ENCODE results near the gene APH1A.
"Not testable (repeated sequence)": the region's sequence is repeated elsewhere in the genome, so short reads cannot be mapped to it uniquely, and the experiment has no call there.

The APH1A gene

DNA sequence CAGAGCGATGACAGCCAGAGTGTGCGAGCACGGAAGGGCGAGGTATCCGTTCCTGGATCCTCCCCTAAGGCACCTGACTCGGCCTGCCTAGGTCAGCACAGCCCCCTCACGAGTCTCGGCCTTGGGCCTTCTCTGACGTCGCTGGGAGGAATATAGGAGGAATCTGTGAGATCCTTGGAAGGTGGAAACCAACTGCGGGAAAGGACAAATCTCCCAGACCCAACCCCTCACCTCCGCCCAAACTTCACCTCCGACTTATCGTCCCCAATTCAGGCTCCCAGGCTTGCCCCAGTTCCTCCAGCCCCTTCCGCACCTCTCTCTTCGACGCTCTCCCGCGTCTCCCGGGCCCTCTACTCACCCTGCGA is 494 bp downstream of the APH1A start:
- peak in 1 of 2 donors; percentile 5 for DNase-seq (ENCODE audit: low read depth in 2 of 2)

DNA sequence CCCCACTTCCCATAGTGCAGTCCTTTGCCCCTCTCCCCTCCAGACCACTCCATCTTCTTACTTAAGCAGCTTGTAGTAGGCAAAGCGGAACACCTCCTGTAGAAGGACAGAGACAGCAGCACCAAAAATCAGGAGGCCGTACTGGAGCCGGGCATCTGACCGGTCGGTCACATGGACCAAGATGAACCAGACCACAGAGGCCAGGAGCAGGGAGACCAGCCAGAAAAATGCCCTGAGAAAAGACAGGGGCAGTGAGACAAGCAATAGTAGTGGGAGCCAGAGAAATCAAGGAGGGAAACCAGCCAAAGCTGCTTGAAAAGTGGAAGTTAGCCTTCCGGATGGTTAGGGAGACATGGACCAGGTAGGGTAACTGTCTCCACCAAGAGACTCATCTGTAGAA is 920 bp downstream of the APH1A start:
- no peak for DNase-seq (ENCODE audit: low read depth in 2 of 2)

DNA sequence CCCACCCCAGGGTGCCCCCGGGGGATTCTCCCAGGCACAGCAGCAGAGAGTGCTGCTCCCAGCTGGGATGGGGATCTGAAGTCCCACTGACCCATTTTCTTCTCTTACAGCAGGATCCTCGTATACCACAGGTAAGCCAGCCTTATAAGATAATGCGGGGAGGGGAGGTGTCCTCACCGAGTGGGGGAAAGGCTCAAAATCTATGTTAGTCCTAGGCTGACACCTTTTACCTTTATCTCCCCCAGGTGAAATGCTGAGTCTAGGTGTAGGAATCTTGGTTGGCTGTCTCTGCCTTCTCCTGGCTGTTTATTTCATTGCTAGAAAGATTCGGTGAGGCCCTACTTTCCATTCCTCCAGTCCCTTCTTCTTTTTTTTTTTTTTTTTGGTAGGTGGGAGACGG is 5.3 kb downstream of the APH1A start:
- no peak for DNase-seq (ENCODE audit: low read depth in 2 of 2)

DNA sequence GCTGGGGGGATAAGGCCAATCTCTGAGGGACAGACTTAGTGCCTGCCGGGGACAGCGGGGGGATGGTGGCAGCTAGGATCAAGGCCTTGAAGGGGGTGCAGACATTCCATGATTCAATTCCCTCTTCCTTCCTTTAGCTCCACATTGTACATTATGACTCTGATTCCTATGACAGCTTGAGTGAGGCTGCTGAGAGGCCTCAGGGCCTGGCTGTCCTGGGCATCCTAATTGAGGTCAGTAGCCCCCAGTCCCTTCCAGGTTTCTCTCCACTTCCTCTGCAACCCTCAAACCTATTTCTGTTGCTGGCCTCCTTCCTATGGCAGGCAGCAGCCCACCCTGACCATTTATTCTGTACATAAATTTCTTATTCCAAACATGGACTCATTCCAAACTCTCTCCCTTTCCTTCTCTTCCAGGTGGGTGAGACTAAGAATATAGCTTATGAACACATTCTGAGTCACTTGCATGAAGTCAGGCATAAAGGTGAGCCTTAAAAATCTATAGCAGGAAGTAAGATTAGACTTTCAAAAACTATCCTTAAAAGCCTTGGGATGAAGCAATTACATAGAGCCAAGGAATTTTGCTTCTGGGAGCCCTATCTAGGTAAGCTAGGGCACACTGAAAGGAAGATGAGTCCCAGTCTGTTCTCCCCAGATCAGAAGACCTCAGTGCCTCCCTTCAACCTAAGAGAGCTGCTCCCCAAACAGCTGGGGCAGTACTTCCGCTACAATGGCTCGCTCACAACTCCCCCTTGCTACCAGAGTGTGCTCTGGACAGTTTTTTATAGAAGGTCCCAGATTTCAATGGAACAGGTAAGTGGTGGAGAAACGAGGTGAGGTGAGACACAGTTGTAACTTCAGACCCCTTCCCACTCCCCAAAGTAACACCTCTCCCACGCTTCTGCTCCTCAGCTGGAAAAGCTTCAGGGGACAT is 6.2 kb downstream of the APH1A start:
- no peak for DNase-seq (ENCODE audit: low read depth in 2 of 2)

DNA sequence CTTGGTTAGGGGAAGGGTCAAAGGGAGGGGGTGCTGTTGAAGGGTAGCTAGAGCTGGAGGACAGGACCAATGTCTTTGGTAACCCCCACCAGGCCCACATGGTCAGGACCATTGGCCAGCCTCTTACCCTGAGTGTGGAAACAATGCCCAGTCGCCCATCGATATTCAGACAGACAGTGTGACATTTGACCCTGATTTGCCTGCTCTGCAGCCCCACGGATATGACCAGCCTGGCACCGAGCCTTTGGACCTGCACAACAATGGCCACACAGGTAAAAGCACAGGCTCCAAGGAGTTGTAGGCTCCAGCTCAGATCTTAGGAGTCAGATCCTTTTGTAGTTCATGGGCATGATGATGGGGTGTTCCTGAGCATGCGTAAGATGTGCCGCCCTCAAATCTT is 7.4 kb downstream of the APH1A start:
- DNase-seq (ENCODE audit: low read depth in 2 of 2), result no peak

DNA sequence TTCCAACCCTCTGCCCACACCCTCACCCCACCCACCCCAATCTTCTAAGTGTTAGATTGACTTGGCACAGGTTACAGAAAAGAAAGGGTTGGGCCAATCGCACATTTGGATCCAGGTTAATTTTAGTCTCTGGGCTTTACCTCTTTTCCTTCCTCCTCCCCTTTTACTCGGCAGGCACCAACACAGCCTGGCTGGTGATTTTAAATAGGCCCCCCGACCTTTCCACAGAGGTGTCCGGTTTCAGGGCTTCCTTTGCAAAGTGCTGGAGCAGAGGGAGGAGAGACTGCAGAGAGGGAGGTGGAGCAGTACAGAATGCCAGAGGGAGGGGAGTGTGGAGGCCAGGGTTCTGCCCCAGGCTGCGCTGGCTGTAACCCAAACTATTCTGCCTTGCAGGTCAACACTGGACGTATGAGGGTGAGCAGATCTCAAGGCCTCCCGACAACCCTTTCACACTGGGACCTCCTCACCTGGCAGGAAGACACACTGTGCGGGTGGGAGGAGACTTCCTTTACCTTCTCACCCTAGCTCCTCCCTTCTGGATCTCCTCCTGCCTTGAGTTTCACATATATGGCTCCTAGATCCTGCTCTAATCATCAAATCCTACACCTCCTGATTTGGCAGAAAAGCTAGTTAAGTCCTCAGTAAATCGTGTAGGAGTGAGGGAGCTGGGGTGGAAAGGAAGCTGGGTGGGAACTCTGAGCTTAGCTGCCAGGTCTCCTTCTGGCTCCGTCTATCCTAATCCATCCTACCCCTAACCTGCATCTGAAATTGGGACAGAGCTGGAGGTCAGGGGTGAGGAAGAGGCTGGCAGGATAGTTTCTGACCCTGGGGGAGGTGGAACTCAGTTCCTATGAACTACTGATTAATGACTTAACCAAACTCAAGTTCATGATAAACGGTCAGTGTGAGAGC is 8.8 kb downstream of the APH1A start:
- no peak for DNase-seq (ENCODE audit: low read depth in 2 of 2)

DNA sequence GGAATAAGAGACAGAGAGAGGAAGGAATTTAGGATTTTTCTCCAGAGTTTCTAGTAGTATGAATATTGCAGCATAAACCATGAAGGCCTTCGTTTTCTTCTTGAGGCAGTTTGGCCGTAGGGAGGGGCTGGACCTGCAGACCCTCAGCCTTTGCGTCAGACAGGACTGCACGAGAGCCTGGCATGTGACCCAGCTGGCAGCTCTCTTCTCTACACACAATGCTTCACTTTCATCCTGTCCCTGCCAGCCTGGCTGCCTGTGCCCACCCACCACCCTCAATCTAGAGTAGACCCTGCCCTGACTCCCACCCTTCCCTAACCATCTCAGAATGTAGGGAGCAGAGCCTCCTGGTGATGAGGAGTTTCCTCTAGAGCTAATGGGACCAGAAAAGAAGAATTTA is 9.6 kb downstream of the APH1A start:
- DNase-seq (ENCODE audit: low read depth in 2 of 2), result no peak

DNA sequence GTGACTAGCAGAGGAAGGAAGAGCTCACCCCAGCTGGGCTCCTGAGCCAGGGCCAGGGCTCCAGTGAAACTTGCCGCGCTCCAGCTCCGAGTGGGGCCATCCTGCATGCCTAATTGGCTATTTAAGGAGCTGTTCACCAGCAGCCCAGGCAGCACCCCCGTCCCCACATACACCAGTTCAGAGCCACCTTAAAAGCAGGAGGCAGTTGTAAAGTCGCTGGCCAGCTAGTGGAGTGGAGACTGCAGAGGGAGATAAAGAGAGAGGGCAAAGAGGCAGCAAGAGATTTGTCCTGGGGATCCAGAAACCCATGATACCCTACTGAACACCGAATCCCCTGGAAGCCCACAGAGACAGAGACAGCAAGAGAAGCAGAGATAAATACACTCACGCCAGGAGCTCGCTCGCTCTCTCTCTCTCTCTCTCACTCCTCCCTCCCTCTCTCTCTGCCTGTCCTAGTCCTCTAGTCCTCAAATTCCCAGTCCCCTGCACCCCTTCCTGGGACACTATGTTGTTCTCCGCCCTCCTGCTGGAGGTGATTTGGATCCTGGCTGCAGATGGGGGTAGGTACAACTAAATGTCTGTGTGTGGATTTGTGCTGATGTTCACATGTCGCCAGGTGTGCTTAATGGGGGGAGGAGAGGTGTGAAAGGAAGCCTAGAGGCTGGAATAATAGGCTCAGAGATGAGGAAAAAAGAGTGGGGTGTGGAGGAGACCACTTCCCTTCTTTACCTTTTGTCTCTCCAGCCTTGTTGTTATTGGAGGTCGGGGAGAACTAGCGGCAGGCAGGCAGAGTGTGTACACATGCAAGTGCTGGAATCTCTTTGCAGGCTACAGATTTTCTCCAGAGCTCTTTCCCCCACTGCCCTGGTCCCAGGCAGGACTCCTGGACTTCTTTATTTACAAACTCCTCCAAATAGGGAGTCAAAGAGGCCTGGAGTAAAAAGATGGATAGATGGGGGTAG is 10.9 kb downstream of the APH1A start, which contains the start of gene CA14:
CA14 (plus strand) TSS at position 151 of the 962 bp plus-strand sequence; CDS start at position 506, 355 bp downstream.
- DNase-seq (ENCODE audit: low read depth in 2 of 2), result no peak

DNA sequence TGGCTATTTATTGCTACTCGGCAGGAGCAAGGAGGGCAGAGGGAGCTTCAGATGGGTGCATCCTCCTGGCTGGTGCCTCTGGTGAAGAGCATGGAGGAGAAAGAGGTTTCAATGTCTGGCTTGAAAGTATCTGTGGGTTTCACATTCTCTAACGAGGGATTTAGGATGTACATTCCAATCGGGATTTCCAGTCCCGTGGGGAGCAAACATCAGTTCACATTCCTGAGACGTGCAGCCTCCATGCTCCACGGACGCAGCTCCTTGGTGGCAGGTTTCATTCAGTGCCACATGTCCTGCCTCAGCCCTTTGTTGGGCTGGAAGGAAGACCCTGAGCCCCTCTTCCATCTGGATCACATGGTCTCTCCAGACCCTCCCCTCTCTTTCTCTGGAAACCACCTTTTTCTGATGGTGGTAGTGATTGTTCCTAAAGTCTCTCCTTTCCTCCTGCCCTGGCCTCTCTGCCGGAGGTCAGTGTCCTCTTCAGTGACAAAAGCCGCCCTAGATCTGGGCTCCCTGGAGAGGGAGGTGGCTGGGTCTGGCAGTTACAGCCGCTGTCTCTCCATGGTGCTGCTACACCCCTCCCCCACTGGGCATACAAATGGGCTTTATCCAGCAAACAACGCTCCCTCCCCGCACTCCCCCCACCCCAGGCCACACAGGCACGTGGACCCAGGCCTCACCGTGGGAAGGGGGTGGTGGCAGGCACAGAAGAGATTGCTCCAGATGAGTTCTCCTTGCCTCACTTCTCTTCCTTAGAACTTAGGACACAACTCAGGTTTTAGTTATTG is 12.1 kb downstream of the APH1A start:
- DNase-seq (ENCODE audit: low read depth in 2 of 2), result no peak

DNA sequence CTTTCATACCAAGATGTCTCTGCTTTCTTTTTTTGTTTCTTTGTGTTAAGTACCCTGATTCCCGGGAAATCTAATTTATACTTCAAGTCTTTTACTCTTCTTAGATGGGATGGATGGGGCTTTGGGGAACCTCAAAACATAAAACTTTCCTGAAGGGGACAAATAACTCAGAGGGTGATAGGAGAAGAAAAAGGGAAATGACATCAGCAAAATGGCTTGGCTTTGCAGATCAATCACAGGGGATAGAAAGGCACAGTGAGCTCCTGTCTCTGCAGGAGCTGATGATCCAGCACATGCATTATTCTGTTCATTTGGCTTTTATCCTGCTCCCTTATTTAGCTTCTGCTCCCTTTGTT is 12.6 kb downstream of the APH1A start:
- DNase-seq (ENCODE audit: low read depth in 2 of 2), result no peak

DNA sequence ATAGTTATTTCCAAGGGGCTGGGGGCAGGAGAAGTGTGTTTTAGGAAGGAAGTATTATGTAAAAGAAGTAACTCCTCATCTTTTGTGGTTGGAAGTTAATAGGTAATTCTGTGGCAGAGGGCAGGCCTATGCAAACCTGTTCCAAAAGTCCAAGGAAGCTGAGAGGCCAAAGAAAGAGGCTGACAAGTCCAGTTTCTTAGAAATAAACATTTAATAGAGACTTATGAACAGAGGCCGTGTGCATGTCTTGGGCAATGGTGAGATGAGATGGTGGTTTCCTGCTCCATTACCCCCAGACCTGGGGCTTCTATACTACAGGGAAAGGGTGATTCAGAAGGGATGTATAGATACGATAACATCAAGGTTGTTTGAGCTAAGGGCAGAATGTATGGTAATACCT is 18.9 kb downstream of the APH1A start:
- DNase-seq (ENCODE audit: low read depth in 2 of 2), result no peak

DNA sequence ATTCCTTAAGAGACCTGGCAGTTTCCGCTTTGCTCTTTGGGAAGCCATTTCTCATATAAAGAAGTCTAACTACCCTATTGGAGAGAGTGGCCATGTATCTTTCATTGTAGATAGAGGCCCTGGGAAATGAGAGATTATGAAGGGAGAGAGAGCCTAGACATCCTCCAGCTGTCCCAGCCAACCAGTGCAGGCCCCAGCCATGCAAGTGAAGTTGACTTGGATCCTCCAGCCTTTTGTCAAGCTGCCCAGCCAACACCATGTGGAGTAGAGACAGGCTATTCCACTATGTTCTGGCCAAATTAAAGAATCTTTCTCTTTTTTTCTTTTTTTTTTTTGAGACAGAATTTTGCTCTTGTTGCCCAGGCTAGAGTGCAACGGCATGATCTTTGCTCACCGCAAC is 25.8 kb downstream of the APH1A start:
- no peak for DNase-seq (ENCODE audit: low read depth in 2 of 2)

DNA sequence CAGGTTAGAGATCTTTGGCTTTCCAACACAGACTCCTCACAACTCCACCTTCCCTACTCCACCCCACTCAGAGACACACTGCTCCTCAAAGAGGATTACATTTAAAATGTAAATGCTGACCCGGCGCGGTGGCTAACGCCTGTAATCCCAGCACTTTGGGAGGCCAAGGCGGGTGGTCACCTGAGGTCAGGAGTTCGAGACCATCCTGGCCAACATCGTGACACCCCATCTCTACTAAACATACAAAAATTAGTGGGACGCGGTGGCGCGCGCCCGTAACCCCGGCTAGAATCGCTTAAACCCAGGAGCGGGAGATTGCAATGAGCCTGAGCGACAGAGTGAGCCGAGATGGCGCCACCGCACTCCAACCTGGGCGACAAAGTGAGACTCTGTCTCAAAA is 31.1 kb downstream of the APH1A start:
- DNase-seq (ENCODE audit: low read depth in 2 of 2), result no peak

DNA sequence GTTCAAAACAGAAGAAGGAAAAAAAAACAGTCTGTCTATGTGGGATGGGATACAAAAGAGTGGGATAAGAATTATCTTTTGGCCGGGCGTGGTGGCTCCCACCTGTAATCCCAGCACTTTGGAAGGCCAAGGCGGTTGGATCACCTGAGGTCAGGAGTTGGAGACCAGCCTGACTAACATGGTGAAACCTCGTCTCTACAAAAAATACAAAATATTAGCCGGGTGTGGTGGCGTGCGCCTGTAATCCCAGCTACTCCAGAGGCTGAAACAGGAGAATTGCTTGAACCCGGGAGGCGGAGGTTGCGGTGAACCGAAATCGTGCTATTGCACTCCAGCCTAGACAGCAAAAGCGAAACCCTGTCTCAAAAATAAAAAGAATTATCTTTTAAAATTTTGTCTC is 31.6 kb downstream of the APH1A start:
- not testable (repeated sequence) for DNase-seq (ENCODE audit: low read depth in 2 of 2)

DNA sequence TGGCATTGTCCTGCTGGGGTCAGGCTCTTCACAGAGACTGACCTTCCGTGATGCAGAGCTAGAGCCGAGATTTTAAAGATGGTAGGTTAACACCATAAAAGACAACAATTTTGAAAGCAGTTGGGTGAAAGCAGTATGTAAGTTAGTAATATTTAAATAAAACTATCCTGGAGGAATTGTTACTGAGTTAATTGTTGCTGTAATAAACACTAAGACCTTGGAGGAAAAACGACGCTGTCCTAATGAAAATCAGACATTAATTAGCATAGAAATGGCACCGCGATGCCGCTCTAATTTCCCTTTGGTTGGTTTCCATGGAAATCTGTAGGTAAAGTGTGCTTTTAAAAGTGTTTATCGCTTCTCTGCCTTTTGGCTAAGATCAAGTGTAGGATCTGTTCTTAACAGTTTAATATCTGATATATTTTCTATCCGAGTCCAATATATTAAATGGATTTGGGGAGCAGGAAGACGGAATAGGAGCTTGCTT is 32.2 kb downstream of the APH1A start:
- no peak for DNase-seq (ENCODE audit: low read depth in 2 of 2)

DNA sequence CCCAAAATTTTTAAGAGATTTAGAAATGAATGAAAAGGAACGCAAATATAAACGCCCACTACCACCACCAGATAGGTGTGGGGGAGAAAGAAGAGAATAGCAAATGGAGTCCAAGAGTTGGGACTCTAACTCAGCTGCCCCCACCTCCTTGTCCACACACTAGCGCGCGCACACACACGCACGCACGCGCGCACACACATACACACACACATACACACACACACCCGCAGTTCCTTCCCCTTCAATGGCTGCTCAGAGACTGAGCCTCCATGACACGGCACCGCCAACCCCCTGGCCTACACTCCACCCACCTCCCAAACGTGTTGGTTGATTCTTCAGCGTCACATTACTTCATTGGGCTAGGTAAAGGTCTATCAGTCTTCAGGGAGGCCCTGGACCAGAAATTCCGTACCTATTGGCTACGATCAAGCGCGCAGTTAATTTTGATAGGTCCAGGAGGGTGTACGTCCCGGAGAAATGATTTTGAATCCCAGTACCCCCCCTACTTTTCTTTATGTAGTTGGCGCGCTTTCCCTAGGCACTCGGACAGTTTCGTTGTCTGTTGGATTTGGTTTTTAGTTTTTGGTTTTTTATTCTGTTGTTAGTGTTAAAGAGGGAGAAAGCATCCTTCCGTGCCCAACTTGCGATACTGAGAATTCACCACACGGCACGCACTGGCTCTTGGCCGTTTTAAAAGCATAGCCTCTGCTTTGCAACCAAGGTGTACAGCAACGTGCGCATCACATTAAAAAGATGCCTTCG is 32.8 kb downstream of the APH1A start, which contains the start of gene ANP32E:
ANP32E (minus strand) TSS at position 261 of the 762 bp plus-strand sequence. CDS start 326 bp downstream, outside the sequence.
- DNase-seq (ENCODE audit: low read depth in 2 of 2), result peak; percentile 81 to 85

DNA sequence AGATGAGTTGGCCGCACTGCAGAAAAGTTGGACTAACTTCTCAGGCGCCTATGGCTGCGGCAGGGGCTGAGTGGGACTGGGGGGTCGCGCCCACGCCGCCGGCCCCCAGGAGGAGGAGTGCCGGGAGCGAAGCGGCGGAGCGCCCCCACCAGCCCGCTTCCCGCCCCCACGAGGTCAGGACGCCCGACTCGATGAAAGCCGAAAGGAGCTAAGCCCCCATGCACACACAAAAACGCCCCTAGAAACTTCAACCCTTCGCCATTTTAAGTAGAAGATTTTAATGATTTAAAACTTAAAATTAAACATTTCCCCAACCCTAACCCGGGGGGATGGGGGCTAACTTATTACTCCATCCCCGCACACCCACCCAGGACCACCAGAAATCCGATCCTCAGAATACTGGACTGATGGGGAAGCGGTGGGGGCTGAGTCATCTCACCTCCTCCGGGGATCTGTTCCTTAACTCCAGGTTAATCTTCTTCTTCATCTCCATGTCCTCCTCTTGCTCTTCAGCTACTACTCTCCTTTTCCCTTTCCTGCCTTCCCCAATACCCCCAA is 33.4 kb downstream of the APH1A start:
- DNase-seq (ENCODE audit: low read depth in 2 of 2), result peak; percentile 12

DNA sequence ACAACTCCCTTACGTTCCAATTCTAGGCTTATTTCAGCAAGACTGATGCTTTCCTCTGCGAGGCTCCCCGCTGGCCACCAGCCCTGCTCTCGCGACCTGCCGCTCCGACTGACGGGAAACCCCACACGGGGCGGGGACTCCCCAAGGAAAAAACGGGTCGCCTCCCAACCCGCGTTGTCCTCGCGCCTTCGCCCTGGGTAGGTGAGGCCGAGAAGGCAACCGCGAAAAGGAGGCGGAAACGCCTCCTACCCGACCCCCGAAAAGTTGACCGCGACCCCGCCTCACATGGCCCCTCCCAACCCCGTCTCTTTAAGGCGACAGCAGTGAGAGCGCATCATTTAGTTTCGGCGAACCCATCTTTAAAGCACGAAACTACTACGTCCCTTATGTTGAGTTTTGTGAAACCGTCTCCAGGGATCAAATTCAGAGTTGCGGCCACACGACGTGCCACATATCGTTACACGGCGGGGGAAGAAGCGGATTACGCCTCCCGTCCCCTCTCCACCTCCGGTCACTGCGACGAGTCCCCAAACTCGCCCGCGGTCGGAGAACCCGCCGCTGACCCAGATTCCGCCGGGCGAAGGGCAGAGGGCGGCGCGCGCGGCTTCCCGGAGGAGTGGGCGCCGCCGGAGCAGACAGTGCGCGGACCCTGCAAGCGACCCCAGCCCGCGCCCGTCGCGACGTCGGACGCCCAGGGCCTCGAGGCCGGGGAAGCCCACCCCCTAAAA is 34.1 kb downstream of the APH1A start:
- peak; percentile 71 to 86 for DNase-seq (ENCODE audit: low read depth in 2 of 2)

DNA sequence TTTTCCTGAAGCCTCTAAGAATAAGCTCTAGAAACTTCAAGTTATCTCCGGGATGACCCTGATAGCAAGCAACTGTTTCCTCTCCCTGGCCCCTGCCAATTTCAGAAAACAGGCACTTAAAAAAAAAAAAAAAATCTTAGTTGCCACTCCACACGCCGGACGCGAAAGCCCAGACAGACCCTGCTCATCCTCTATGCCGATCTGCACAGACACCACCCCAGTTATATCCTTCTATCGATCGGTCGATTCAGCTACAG is 34.6 kb downstream of the APH1A start:
- no peak for DNase-seq (ENCODE audit: low read depth in 2 of 2)
